IMR-90 (cell line): ENCODE results near the gene NPR3. TPM values are rescaled to one million over a fixed set of nuclear protein-coding genes. Genes with fewer than 3 reads are reported as not detected.

Experiments used
- ATAC-seq: fragments of 200-7000 bp; cut with Tn5 transposase; 2 replicates; pipeline ENCODE4 v1.9.1; 2020; ENCODE audit warnings: low read depth, mild to moderate bottlenecking, moderate library complexity
- BruUV-seq: library from RNA; stranded (reverse); fragments of 400-500 nt; replicated peaks from 2 replicates; lab custom pipeline; 2021; lab: Mats Ljungman, UMichigan
- CTCF ChIA-PET: fragments of 300-600 bp; formaldehyde crosslinking; extraction: SDS; loops from one replicate; lab custom pipeline; 2021; ENCODE audit warnings: antibody characterized with exemption; lab: Yijun Ruan, JAX
- POLR2A ChIA-PET: fragments of 300-600 bp; sonication (Branson Sonifier 250); formaldehyde crosslinking; loops from one replicate; lab custom pipeline; 2022; ENCODE audit warnings: antibody characterized with exemption; ENCODE audit not compliant: unreplicated experiment; lab: Charles Lee
- DNase-seq: peaks from one replicate; pipeline ENCODE4 v3.0.0; 2013
- H2AFZ ChIP-seq: replicated peaks from 2 replicates; pipeline ENCODE3; 2013; ENCODE audit warnings: low read length, mild to moderate bottlenecking; ENCODE audit not compliant: poor library complexity
- H2AK5ac ChIP-seq: 2 replicates; pipeline ENCODE4 v1.6.1; 2013; ENCODE audit warnings: low read depth, low read length, inconsistent platforms
- H2AK9ac ChIP-seq: replicated peaks from 2 replicates; pipeline ENCODE3; 2013; ENCODE audit warnings: mild to moderate bottlenecking, low read depth, low read length, moderate library complexity; ENCODE audit not compliant: poor library complexity
- H2BK120ac ChIP-seq: 2 replicates; pipeline ENCODE4 v1.6.1; 2013; ENCODE audit warnings: low read depth, low read length, inconsistent platforms
- H2BK15ac ChIP-seq: 3 replicates; pipeline ENCODE4 v1.6.1; 2013; ENCODE audit warnings: low read depth, low read length, inconsistent platforms
- H2BK20ac ChIP-seq: 2 replicates; pipeline ENCODE4 v1.6.1; 2013; ENCODE audit warnings: low read depth, mild to moderate bottlenecking, inconsistent platforms, low read length, moderate library complexity
- H2BK5ac ChIP-seq: 2 replicates; pipeline ENCODE4 v1.6.1; 2013; ENCODE audit warnings: mild to moderate bottlenecking, low read depth, low read length, inconsistent platforms; ENCODE audit not compliant: poor library complexity, severe bottlenecking
- H3K14ac ChIP-seq: replicated peaks from 2 replicates; pipeline ENCODE4 v1.6.1; 2013; ENCODE audit warnings: low read depth, low read length, inconsistent platforms
- H3K18ac ChIP-seq: 2 replicates; pipeline ENCODE4 v1.6.1; 2013; ENCODE audit warnings: low read depth, low read length, control low read depth
- H3K23ac ChIP-seq: 2 replicates; pipeline ENCODE4 v1.6.1; 2013; ENCODE audit warnings: low read depth, low read length, inconsistent platforms
- H3K27ac ChIP-seq: 2 replicates; pipeline ENCODE4 v1.5.1; 2013; ENCODE audit warnings: mild to moderate bottlenecking, control low read depth, low read length; ENCODE audit not compliant: insufficient read depth
- H3K27me3 ChIP-seq: 2 replicates; pipeline ENCODE4 v1.6.1; 2013; ENCODE audit warnings: low read length; ENCODE audit not compliant: control insufficient read depth, insufficient read depth
- H3K36me3 ChIP-seq: 2 replicates; pipeline ENCODE4 v1.6.1; 2013; ENCODE audit warnings: low read length, mixed read lengths; ENCODE audit not compliant: control insufficient read depth, insufficient read depth
- H3K4ac ChIP-seq: 2 replicates; pipeline ENCODE4 v1.6.1; 2013; ENCODE audit warnings: low read depth, low read length, inconsistent platforms
- H3K4me1 ChIP-seq: 2 replicates; pipeline ENCODE4 v1.6.1; 2013; ENCODE audit warnings: low read length, mixed read lengths; ENCODE audit not compliant: control insufficient read depth, insufficient read depth
- H3K4me2 ChIP-seq: 2 replicates; pipeline ENCODE4 v1.6.1; 2013; ENCODE audit warnings: low read depth, mild to moderate bottlenecking, control low read depth, low read length, moderate library complexity
- H3K4me3 ChIP-seq: 2 replicates; pipeline ENCODE4 v1.5.1; 2013; ENCODE audit warnings: low read depth, mild to moderate bottlenecking, control low read depth, low read length, moderate library complexity; ENCODE audit not compliant: insufficient read depth
- H3K56ac ChIP-seq: 2 replicates; pipeline ENCODE4 v1.6.1; 2013; ENCODE audit warnings: low read length, inconsistent platforms; ENCODE audit not compliant: insufficient read depth; ENCODE audit errors: extremely low read depth
- H3K79me1 ChIP-seq, 2 experiments: 2 replicates each; pipeline ENCODE4 v1.6.1; 2013; ENCODE audit warnings: low read length in 2 of 2, inconsistent platforms in 1 of 2, low read depth in 1 of 2
- H3K9ac ChIP-seq: 2 replicates; pipeline ENCODE4 v1.6.1; 2013; ENCODE audit warnings: low read depth, low read length, control low read depth
- H3K9me1 ChIP-seq: 2 replicates; pipeline ENCODE4 v1.6.1; 2013; ENCODE audit warnings: low read length, inconsistent platforms; ENCODE audit not compliant: insufficient read depth
- H3K9me3 ChIP-seq: 2 replicates; pipeline ENCODE4 v1.6.1; 2013; ENCODE audit warnings: low read length; ENCODE audit not compliant: control insufficient read depth, insufficient read depth
- H4K20me1 ChIP-seq: 2 replicates; pipeline ENCODE4 v1.6.1; 2013; ENCODE audit warnings: low read length, inconsistent platforms; ENCODE audit not compliant: insufficient read depth
- H4K5ac ChIP-seq: 2 replicates; pipeline ENCODE4 v1.6.1; 2013; ENCODE audit warnings: mild to moderate bottlenecking, low read depth, low read length, control low read depth
- H4K8ac ChIP-seq, 2 experiments: 2 replicates each; pipeline ENCODE4 v1.6.1; 2013; ENCODE audit warnings: low read depth in 2 of 2, low read length in 2 of 2, control low read depth in 1 of 2, inconsistent platforms in 1 of 2
- H4K91ac ChIP-seq: 2 replicates; pipeline ENCODE4 v1.6.1; 2013; ENCODE audit warnings: low read depth, low read length, inconsistent platforms; ENCODE audit not compliant: insufficient read depth
- FOS ChIP-seq: fragments of 150-350 bp; IDR thresholded peaks from 2 replicates; pipeline ENCODE4 v1.6.1; 2016; ENCODE audit warnings: low read depth, low read length
- MXI1 ChIP-seq: IDR thresholded peaks from 2 replicates; pipeline ENCODE4 v1.6.1; 2012; ENCODE audit warnings: low read depth, mild to moderate bottlenecking, low read length, moderate library complexity, borderline replicate concordance
- WGBS, 2 experiments: methylation state at CpG; one replicate each; pipeline versions ENCODE4 v1.1.5 to v1.1.7; 2013; ENCODE audit warnings: missing lambda C conversion rate in 2 of 2; ENCODE audit not compliant: insufficient read length in 1 of 2; ENCODE audit errors: extremely low coverage in 2 of 2; 5-methylcytosine and 5-hydroxymethylcytosine counted together
- dilution Hi-C: fragments of 300-500 bp; cut with HindIII; formaldehyde crosslinking; loops from one replicate; pipeline ENCODE4 v1.14.3; 2018; ENCODE audit warnings: low sequenced_read_pairs; ENCODE audit not compliant: unreplicated experiment
- in situ Hi-C: fragments of 300-500 bp; cut with MboI; formaldehyde crosslinking; loops from 3 replicates; pipeline ENCODE4 v1.14.3; 2019; ENCODE audit warnings: low sequenced_read_pairs, inconsistent platforms, mixed read lengths
- intact Hi-C: fragments of 100-400 bp; cut with micrococcal nuclease; formaldehyde crosslinking; loops from 2 replicates; pipeline ENCODE4 v1.10.0; 2022
- polyA plus RNA-seq, 3 experiments: library from polyadenylated mRNA; depleted of rRNA; stranded (reverse); fragments of >200 nt; gene quantifications; 2 replicates each; pipeline ENCODE4 v1.2.3, GENCODE V29; 2012; ENCODE audit warnings: low replicate concordance in 1 of 3
- total RNA-seq: library from RNA; depleted of rRNA; stranded (reverse); fragments of >200 nt; gene quantifications from 2 replicates; pipeline ENCODE4 v1.2.3, GENCODE V29; 2012

NPR3 gene
- total and polyA plus RNA-seq, 2 of the 4 experiments (the other 2 are of a cell fraction), result 24.6 to 88.2 TPM

GRCh38 chr5:32679218-32679617 lies 31.9 kb upstream of the NPR3 start:
- Histone ChIP-seq H4K91ac (no peak overlapping the region), H3K4ac (0 out of 2 replicates have a peak overlapping the region, but pooled peaks have one; percentile 2), H3K9ac (no peak overlapping the region), H2AK5ac (no peak overlapping the region), H3K56ac (no peak overlapping the region), H3K23ac (no peak overlapping the region), H4K5ac (no peak overlapping the region), H3K79me1 (no peaks in the 10 kb centered on the region), H3K36me3 (no peaks in the 10 kb centered on the region), H3K9me3 (peaks cover 5% of the 10 kb centered on the region), H2BK120ac (no peak overlapping the region), H4K20me1 (no peaks in the 10 kb centered on the region), H2BK5ac (no peak overlapping the region), H3K4me1 (no peaks in the 10 kb centered on the region; the same call in 1 of the 2 replicates), H3K4me2 (no peak overlapping the region), H3K18ac (no peak overlapping the region), H3K9me1 (no peaks in the 10 kb centered on the region), H3K27ac (no peak overlapping the region), H3K27me3 (no peaks in the 10 kb centered on the region), H2AFZ (no peak overlapping the region), H3K14ac (no peak overlapping the region), H2BK15ac (no peak overlapping the region), H2BK20ac (no peak overlapping the region), H3K4me3 (no peak overlapping the region), H4K8ac (no peak overlapping the region), H2AK9ac (no peak overlapping the region)
- dilution Hi-C loops (no loop called here), intact Hi-C loops (no loop called here), in situ Hi-C loops (no loop called here)
- ChIA-PET CTCF (no interaction called here), POLR2A (no interaction called here)
- DNase-seq, result peak; percentile 48
- peak; percentile 27 for ATAC-seq
- WGBS, 2 experiments, result no CpG with 5 or more reads among the region's 1 CpG
- BruUV-seq, result no TSS peak
- TF ChIP-seq FOS (peak; percentile 64; the same call in 1 of the 2 replicates), MXI1 (no peak)
